Smooth muscle cell (in vitro differentiated cells): ENCODE results near the gene PNPLA2. TPM values are rescaled to one million over a fixed set of nuclear protein-coding genes. Genes with fewer than 3 reads are reported as not detected.

Experiments used
- DNase-seq: peaks from one replicate; lab custom pipeline; 2025; ENCODE audit not compliant: unreplicated experiment; lab: John Stamatoyannopoulos, UW
- H2AFZ ChIP-seq: fragments of 200-600 bp; sonication (generic); 2 replicates; pipeline ENCODE4 v1.6.0; 2016; ENCODE audit warnings: antibody characterized with exemption, low read depth, mild to moderate bottlenecking
- H3F3A ChIP-seq: fragments of 200-600 bp; sonication (generic); 2 replicates; pipeline ENCODE4 v1.6.0; 2017; ENCODE audit warnings: antibody characterized with exemption, low read depth
- H3K27ac ChIP-seq: fragments of 200-600 bp; sonication (generic); 2 replicates; pipeline ENCODE4 v1.5.1; 2016; ENCODE audit warnings: low read depth, mild to moderate bottlenecking
- H3K27me3 ChIP-seq: fragments of 200-600 bp; sonication (generic); 2 replicates; pipeline ENCODE4 v1.6.1; 2016; ENCODE audit warnings: low read depth, mild to moderate bottlenecking
- H3K36me3 ChIP-seq: fragments of 200-600 bp; sonication (generic); 2 replicates; pipeline ENCODE4 v1.5.1; 2016; ENCODE audit warnings: low read depth
- H3K4me1 ChIP-seq: fragments of 200-600 bp; sonication (generic); 2 replicates; pipeline ENCODE4 v1.5.1; 2016; ENCODE audit warnings: low read depth
- H3K4me2 ChIP-seq: fragments of 200-600 bp; sonication (generic); 2 replicates; pipeline ENCODE4 v1.6.0; 2016; ENCODE audit warnings: mild to moderate bottlenecking
- H3K4me3 ChIP-seq: fragments of 200-600 bp; sonication (generic); 2 replicates; pipeline ENCODE4 v1.5.1; 2016; ENCODE audit warnings: mild to moderate bottlenecking
- H3K79me2 ChIP-seq: fragments of 200-600 bp; sonication (generic); 2 replicates; pipeline ENCODE4 v1.6.0; 2016; ENCODE audit warnings: low read depth, mild to moderate bottlenecking
- H3K9ac ChIP-seq: fragments of 200-600 bp; sonication (generic); 2 replicates; pipeline ENCODE4 v1.6.0; 2016; ENCODE audit warnings: low read depth
- H3K9me3 ChIP-seq: fragments of 200-600 bp; sonication (generic); replicated peaks from 2 replicates; pipeline ENCODE4 v1.5.1; 2016; ENCODE audit warnings: low read depth
- H4K20me1 ChIP-seq: fragments of 200-600 bp; sonication (generic); 2 replicates; pipeline ENCODE4 v1.6.0; 2016; ENCODE audit warnings: low read depth
- WGBS: methylation state at CpG from one replicate; pipeline ENCODE4 v1.1.7; 2016; ENCODE audit warnings: low lambda C conversion rate; 5-methylcytosine and 5-hydroxymethylcytosine counted together
- polyA plus RNA-seq: library from polyadenylated mRNA; unstranded; fragments of >200 nt; fragmentation: Nextera tagmentation; extraction: Ambion mirVana; gene quantifications from 2 replicates; pipeline ENCODE4 v1.2.1, GENCODE V29; 2016
- total RNA-seq: library from RNA; depleted of rRNA; stranded (reverse); fragments of >200 nt; gene quantifications from 2 replicates; pipeline ENCODE4 v1.2.3, GENCODE V29; 2014
- TF ChIP-seq, protein P1 (sequence below): fragments of 200-600 bp; sonication (generic); IDR thresholded peaks from 2 replicates; pipeline ENCODE4 v1.5.1; 2017; ENCODE audit warnings: borderline replicate concordance, mild to moderate bottlenecking, antibody characterized with exemption; ENCODE audit not compliant: insufficient read depth, poor library complexity, severe bottlenecking

PNPLA2 gene, protein sequence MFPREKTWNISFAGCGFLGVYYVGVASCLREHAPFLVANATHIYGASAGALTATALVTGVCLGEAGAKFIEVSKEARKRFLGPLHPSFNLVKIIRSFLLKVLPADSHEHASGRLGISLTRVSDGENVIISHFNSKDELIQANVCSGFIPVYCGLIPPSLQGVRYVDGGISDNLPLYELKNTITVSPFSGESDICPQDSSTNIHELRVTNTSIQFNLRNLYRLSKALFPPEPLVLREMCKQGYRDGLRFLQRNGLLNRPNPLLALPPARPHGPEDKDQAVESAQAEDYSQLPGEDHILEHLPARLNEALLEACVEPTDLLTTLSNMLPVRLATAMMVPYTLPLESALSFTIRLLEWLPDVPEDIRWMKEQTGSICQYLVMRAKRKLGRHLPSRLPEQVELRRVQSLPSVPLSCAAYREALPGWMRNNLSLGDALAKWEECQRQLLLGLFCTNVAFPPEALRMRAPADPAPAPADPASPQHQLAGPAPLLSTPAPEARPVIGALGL
- total RNA-seq (12.4 and 14.8 TPM in 2 replicates), polyA plus RNA-seq (26.4 and 33.8 TPM in 2 replicates)

DNA sequence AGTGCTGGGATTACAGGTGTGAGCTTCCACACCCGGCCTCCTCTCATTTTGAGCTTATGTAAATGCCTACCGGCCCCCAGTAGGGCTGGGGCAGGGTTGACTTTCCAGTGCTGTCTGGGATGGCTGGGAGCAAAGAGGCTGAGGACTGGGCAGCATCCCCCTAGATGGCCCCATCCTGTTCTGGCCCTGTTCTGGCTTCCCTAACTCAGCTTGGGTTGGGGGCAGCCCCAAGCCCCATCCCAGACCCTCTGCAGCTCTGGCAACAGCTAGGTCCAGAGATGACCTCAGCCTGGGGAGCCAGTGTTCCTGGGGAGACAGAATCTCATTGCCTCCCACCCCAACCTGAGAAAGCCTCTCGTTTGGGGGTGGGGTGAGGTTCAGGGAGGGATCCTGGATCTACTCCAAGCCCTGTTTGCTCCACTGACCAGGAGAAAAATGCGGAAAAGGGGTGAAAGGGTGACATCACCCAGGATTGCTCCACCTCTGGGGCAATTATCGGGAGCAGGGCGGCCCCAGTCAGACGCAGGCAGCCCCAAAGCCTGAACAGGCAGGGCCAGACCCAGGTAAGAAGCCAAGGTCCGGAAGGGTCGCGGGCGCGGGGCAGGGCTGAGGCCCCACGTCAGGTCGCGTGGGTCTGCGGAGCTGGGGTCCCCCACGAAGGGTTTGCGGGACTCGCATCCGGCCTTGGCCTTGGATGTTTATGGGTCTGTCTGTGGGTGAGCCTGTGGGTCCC lies at the start of gene PNPLA2:
Gene PNPLA2 (plus strand): TSS at position 519 of the 733 bp plus-strand sequence. CDS start 805 bp downstream, outside the sequence.
- no peak for DNase-seq
- Histone ChIP-seq H3K4me3 (peak within 1 kb of the TSS; percentile 96), H3K27ac (peak within 1 kb of the TSS; percentile 83), H3K79me2 (peaks cover 13% of the 10 kb centered on the region), H3K9me3 (no peaks in the 10 kb centered on the region), H3K27me3 (no peaks in the 10 kb centered on the region), H3K4me1 (peaks cover 10% of the 10 kb centered on the region), H3K4me2 (peak within 1 kb of the TSS; percentile 100), H3K36me3 (no peaks in the 10 kb centered on the region), H3K9ac (peak within 1 kb of the TSS; percentile 97), H4K20me1 (peaks cover 34% of the 10 kb centered on the region), H3F3A (no peaks in the 10 kb centered on the region), H2AFZ (peak within 1 kb of the TSS; percentile 63)
- WGBS: 55% methylated on average over 20 of the region's 20 CpGs
- TF ChIP-seq, protein P1, sequence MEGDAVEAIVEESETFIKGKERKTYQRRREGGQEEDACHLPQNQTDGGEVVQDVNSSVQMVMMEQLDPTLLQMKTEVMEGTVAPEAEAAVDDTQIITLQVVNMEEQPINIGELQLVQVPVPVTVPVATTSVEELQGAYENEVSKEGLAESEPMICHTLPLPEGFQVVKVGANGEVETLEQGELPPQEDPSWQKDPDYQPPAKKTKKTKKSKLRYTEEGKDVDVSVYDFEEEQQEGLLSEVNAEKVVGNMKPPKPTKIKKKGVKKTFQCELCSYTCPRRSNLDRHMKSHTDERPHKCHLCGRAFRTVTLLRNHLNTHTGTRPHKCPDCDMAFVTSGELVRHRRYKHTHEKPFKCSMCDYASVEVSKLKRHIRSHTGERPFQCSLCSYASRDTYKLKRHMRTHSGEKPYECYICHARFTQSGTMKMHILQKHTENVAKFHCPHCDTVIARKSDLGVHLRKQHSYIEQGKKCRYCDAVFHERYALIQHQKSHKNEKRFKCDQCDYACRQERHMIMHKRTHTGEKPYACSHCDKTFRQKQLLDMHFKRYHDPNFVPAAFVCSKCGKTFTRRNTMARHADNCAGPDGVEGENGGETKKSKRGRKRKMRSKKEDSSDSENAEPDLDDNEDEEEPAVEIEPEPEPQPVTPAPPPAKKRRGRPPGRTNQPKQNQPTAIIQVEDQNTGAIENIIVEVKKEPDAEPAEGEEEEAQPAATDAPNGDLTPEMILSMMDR: no peak

DNA sequence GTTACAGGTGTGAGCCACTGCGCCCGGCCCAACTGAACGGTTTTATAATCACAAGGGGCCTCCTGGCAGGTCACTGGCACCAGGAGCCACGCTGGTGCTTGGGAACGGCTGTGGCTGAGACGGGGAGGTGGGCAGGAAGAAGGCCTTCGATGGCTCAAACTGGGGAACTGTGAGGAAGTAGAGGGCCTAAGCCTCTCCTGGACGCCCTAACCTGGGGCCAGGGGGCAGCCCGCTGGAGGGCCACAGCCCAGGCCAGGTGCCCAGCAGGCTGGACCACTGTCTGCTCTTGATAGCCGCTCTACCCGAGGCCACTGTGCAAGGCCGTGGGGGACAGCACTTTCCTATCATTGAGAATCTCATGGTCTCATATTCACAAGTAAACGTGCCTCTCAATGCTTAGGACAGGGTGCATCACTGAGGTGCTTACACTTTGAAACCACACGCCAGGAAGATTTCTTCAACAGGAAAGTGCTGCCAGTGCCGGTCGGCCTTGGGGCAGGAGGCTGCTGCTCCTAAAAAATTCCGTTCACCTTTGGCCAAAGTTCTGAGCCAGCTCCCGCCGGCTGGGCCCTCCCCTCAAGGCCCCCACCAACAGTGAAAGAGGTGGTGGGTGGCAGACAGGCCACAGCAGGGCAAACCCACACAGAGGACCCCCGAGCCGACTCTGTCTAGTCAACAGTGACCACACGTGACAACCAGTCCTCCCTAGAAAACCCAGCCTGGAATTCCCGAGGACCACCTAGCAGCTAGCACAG lies 48.6 kb upstream of the PNPLA2 start:
- Histone ChIP-seq H3K27me3 (no peaks in the 10 kb centered on the region), H3K27ac (no peak overlapping the region), H3K79me2 (peaks cover 20% of the 10 kb centered on the region), H4K20me1 (peaks cover 94% of the 10 kb centered on the region), H3K36me3 (no peaks in the 10 kb centered on the region), H3K4me1 (no peaks in the 10 kb centered on the region), H3K9me3 (no peaks in the 10 kb centered on the region), H3F3A (peaks cover 8% of the 10 kb centered on the region), H3K9ac (no peak overlapping the region), H3K4me3 (no peak overlapping the region), H2AFZ (no peak overlapping the region), H3K4me2 (no peak overlapping the region)
- TF ChIP-seq, protein P1: no peak
- no peak for DNase-seq
- 98% methylated on average over 23 of the region's 23 CpGs for WGBS

DNA sequence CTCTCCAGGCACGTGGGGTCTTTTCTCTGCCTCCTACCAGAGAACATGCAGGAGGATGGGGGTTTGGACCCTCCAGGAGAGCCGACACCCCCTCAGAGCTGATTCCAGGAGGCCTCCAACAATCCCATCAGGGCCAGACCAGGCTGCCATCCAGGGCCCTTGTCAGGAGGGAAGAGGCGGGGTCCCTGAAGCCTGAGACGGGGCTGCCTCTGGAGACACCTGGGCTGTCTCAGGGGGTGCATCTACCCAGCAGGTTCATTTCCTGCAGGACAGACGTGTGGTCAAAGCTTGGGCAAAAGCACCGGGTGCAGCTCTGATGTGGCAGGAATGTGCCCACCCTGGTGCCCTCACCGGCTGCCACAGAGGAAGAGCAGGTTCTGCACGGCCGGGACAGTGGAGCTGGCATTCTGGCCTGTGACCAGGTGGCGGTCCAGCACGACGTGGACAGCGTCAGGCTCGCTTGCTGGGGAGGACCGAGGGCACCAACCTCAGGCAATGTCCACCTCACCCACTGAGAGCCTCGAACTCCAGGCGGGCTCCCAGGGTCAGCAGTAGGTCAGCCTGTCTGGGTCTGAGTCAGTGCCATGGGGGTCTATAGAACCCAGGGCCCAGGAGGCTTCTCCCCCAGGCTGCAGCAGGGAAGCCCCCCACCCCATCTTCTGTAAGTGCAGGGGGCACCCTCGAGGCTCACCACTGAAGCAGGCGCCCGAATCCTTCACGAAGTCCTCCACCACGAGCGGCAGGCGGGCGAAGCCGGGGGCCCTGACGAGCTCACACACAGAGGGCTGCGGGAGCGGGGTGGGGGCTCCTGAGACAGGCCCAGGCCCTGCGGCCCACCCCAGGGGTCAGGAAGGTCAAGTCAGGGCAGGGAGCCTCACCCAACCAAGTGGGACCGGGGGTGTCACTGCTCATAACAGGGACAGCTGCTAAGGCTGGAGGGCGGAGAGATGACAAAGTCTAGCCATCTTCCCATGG lies 47.8 kb upstream of the PNPLA2 start:
- no peaks in the 10 kb centered on the region for H3K27me3 ChIP-seq
- 98% methylated on average over 29 of the region's 32 CpGs for WGBS
- H3K36me3 ChIP-seq: no peaks in the 10 kb centered on the region
- no peak overlapping the region for H2AFZ ChIP-seq
- peaks cover 8% of the 10 kb centered on the region for H3F3A ChIP-seq
- TF ChIP-seq, protein P1: no peak
- no peak overlapping the region for H3K4me2 ChIP-seq
- peaks cover 28% of the 10 kb centered on the region for H3K79me2 ChIP-seq
- no peak overlapping the region for H3K27ac ChIP-seq
- H3K4me3 ChIP-seq: no peak overlapping the region
- H3K4me1 ChIP-seq: peaks cover 6% of the 10 kb centered on the region
- no peak overlapping the region for H3K9ac ChIP-seq
- H4K20me1 ChIP-seq: peaks cover 95% of the 10 kb centered on the region
- DNase-seq: no peak
- no peaks in the 10 kb centered on the region for H3K9me3 ChIP-seq
